NT2/D1 (cell line): ENCODE measurements around the gene GRK6.

Source experiments
- DNase-seq: peaks from one replicate; pipeline ENCODE4 v3.0.0-alpha.2; 2011; ENCODE audit warnings: low read depth, low spot score
- H3K27me3 ChIP-seq: 2 replicates; pipeline ENCODE4 v1.6.0; 2011; ENCODE audit warnings: mild to moderate bottlenecking; ENCODE audit not compliant: insufficient read length, insufficient read depth
- H3K36me3 ChIP-seq: 2 replicates; pipeline ENCODE4 v1.6.1; 2011; ENCODE audit warnings: mild to moderate bottlenecking, low read length, mixed read lengths; ENCODE audit not compliant: insufficient read depth, insufficient read length
- H3K4me1 ChIP-seq: 2 replicates; pipeline ENCODE4 v1.5.1; 2011; ENCODE audit not compliant: insufficient read depth, insufficient read length
- H3K4me3 ChIP-seq: 2 replicates; pipeline ENCODE4 v1.5.1; 2011; ENCODE audit warnings: low read depth; ENCODE audit not compliant: insufficient read length
- H3K9ac ChIP-seq: 2 replicates; pipeline ENCODE4 v1.6.0; 2011; ENCODE audit warnings: low read depth; ENCODE audit not compliant: insufficient read length
- H3K9me3 ChIP-seq: 2 replicates; pipeline ENCODE4 v1.5.1; 2011; ENCODE audit warnings: mild to moderate bottlenecking, low read length; ENCODE audit not compliant: insufficient read depth
- SUZ12 ChIP-seq: IDR thresholded peaks from 2 replicates; pipeline ENCODE4 v1.6.1; 2011; ENCODE audit not compliant: insufficient read length, insufficient read depth; ENCODE audit errors: extremely low read depth
- YY1 ChIP-seq: IDR thresholded peaks from 2 replicates; pipeline ENCODE4 v1.6.1; 2011; ENCODE audit not compliant: insufficient read length, insufficient read depth
- ZNF274 ChIP-seq: IDR thresholded peaks from 2 replicates; pipeline ENCODE4 v1.6.1; 2011; ENCODE audit warnings: mild to moderate bottlenecking, low read depth, low read length

Gene GRK6

GRCh38 chr5:177444106-177445051 is 17.9 kb downstream of the GRK6 start:
- peaks cover 28% of the 10 kb centered on the region for H3K4me1 ChIP-seq
- no peak overlapping the region for H3K4me3 ChIP-seq
- TF ChIP-seq SUZ12 (no peak), YY1 (no peak), ZNF274 (no peak)
- peaks cover 45% of the 10 kb centered on the region for H3K36me3 ChIP-seq
- H3K9ac ChIP-seq = no peak overlapping the region
- no peaks in the 10 kb centered on the region for H3K9me3 ChIP-seq
- no peak for DNase-seq
- peaks cover 5% of the 10 kb centered on the region for H3K27me3 ChIP-seq

GRCh38 chr5:177445052-177445916 is 18.8 kb downstream of the GRK6 start:
- TF ChIP-seq YY1 (no peak), SUZ12 (no peak), ZNF274 (no peak)
- Histone ChIP-seq H3K9me3 (no peaks in the 10 kb centered on the region), H3K27me3 (peaks cover 5% of the 10 kb centered on the region), H3K36me3 (peaks cover 40% of the 10 kb centered on the region), H3K4me1 (peaks cover 26% of the 10 kb centered on the region), H3K4me3 (no peak overlapping the region), H3K9ac (no peak overlapping the region)
- no peak for DNase-seq

GRCh38 chr5:177445917-177446199 is 19.4 kb downstream of the GRK6 start:
- H3K4me1 ChIP-seq = peaks cover 23% of the 10 kb centered on the region
- peak overlapping the region; percentile 91 for H3K9ac ChIP-seq
- peak overlapping the region; percentile 76 for H3K4me3 ChIP-seq
- H3K36me3 ChIP-seq = peaks cover 35% of the 10 kb centered on the region
- peaks cover 6% of the 10 kb centered on the region for H3K27me3 ChIP-seq
- TF ChIP-seq YY1 (no peak), ZNF274 (no peak), SUZ12 (no peak)
- no peaks in the 10 kb centered on the region for H3K9me3 ChIP-seq
- DNase-seq = no peak

- DNase-seq = no peak
- H3K9me3 ChIP-seq = no peaks in the 10 kb centered on the region
- peak within 1 kb of the TSS; percentile 91 for H3K9ac ChIP-seq
- H3K4me1 ChIP-seq = peaks cover 20% of the 10 kb centered on the region
- H3K4me3 ChIP-seq = peak within 1 kb of the TSS; percentile 76
- TF ChIP-seq SUZ12 = no peak
- TF ChIP-seq YY1 = no peak
- no peak for TF ChIP-seq ZNF274
- peaks cover 7% of the 10 kb centered on the region for H3K27me3 ChIP-seq
- H3K36me3 ChIP-seq = peaks cover 32% of the 10 kb centered on the region
Measured at GRCh38 chr5:177446200-177447065, 20.0 kb downstream of the GRK6 start, which contains the start of gene PRR7. Gene PRR7, plus strand, starts transcription at chr5:177446814. Its CDS starts 8,254 bp downstream, at chr5:177455068.

DNA sequence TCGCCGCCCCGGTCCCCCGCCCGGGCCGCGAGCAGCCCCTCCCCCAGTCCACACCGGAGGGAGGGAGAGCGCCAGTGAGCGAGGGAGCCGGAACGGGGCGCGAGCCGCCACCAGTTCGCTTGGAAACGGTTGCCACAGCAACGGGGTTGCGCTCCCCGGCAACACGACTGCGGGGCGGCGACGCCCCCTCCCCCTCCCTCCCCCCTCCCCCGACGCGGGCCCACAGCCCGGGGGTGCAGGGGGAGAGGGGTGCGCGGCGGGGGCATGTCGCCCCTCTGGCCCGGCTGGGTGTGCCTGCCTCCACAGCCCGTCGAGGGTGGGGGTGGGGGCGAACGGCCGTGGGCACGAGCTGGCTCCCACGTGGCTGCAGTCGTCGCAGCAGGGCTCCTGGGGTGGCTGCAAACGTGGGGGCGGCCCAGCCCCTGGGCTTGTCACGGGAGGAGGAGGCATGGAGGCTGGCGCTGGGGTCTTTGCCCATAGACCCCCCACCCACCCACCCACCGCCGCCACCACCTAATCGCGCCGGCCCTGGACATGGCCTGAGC is 20.7 kb downstream of the GRK6 start:
- no peak for TF ChIP-seq ZNF274
- TF ChIP-seq SUZ12 = no peak
- no peak for TF ChIP-seq YY1
- Histone ChIP-seq H3K9ac (peak overlapping the region; percentile 91), H3K27me3 (peaks cover 7% of the 10 kb centered on the region), H3K4me3 (peak overlapping the region; percentile 76), H3K36me3 (peaks cover 25% of the 10 kb centered on the region), H3K9me3 (no peaks in the 10 kb centered on the region), H3K4me1 (peaks cover 17% of the 10 kb centered on the region)
- no peak for DNase-seq

- H3K36me3 ChIP-seq = peaks cover 19% of the 10 kb centered on the region
- no peaks in the 10 kb centered on the region for H3K9me3 ChIP-seq
- no peak for TF ChIP-seq YY1
- TF ChIP-seq SUZ12 = no peak
- no peak for TF ChIP-seq ZNF274
- peak overlapping the region; percentile 29 for H3K4me3 ChIP-seq
- H3K9ac ChIP-seq = peak overlapping the region; percentile 62
- peaks cover 15% of the 10 kb centered on the region for H3K4me1 ChIP-seq
- no peak for DNase-seq
- peaks cover 7% of the 10 kb centered on the region for H3K27me3 ChIP-seq
Measured at GRCh38 chr5:177447611-177448243, 21.3 kb downstream of the GRK6 start.
